Measurements from ENCODE around the gene SLC12A7. TPM values are rescaled to one million over a fixed set of nuclear protein-coding genes. Genes with fewer than 3 reads are reported as not detected.

The SLC12A7 gene
- total RNA-seq, 2 experiments from 2014 or later, result 0.06 TPM; not detected in 1

- Histone ChIP-seq H3K4me2 (ENCODE audit: low read length) (no peak overlapping the region), H3K9me3 (ENCODE audit: low read length) (no peaks in the 10 kb centered on the region), H3K27ac (ENCODE audit: low read depth, low read length, poor library complexity, severe bottlenecking) (no peak overlapping the region), H3K9me2 (ENCODE audit: insufficient read depth, low read length) (no peaks in the 10 kb centered on the region), H3K79me2 (ENCODE audit: insufficient read depth, low read depth, low read length) (no peaks in the 10 kb centered on the region), H3K4me3 (ENCODE audit: low read depth, low read length, poor library complexity, severe bottlenecking) (no peak overlapping the region), H4K20me1 (ENCODE audit: insufficient read depth, low read length) (no peaks in the 10 kb centered on the region), H2AFZ (ENCODE audit: low read length) (no peak overlapping the region), H3K36me3 (ENCODE audit: insufficient read depth, low read length) (no peaks in the 10 kb centered on the region), H3K4me1 (ENCODE audit: insufficient read depth, low read length, poor library complexity, severe bottlenecking) (peaks cover 15% of the 10 kb centered on the region)
- intact Hi-C loops (cut with micrococcal nuclease; ENCODE audit: unreplicated experiment), result loop anchor here (1.0 kb wide), 3 partner anchors 26 to 88 kb away; no protein-coding TSS in a partner anchor
- CTCF ChIA-PET (ENCODE audit: unreplicated experiment), result interaction anchor here (0.8 kb wide), 1 partner anchor 27 kb away, joined by 4 read pairs; no protein-coding TSS in a partner anchor
- TF ChIP-seq CTCF (conservative IDR thresholded peaks at IDR 0.05; ENCODE audit: low read length) (no peak), EZH2phosphoT487 (IDR thresholded peaks at IDR 0.05; ENCODE audit: borderline replicate concordance, low read depth, low read length) (no peak)
- POLR2A ChIA-PET, result interaction anchor here (0.7 to 0.8 kb wide), 2 partner anchors 17 to 35 kb away, joined by 3 read pairs; no protein-coding TSS in a partner anchor
- BruUV-seq (replicated peaks), result no TSS peak
- DNase-seq (ENCODE audit: low spot score), result no peak
Observed at GRCh38 chr5:1140818-1141189, 28.9 kb upstream of the SLC12A7 start.

- no peak overlapping the region for H3K27ac ChIP-seq (ENCODE audit: low read depth, low read length, poor library complexity, severe bottlenecking)
- H3K4me1 ChIP-seq (ENCODE audit: insufficient read depth, low read length, poor library complexity, severe bottlenecking), result peaks cover 20% of the 10 kb centered on the region
- TF ChIP-seq EZH2phosphoT487 (IDR thresholded peaks at IDR 0.05; ENCODE audit: borderline replicate concordance, low read depth, low read length) (no peak), CTCF (conservative IDR thresholded peaks at IDR 0.05; ENCODE audit: low read length) (peak; percentile 92)
- no peaks in the 10 kb centered on the region for H3K9me3 ChIP-seq (ENCODE audit: low read length)
- ChIA-PET CTCF (ENCODE audit: unreplicated experiment) (interaction anchor here (0.8 kb wide), 1 partner anchor 28 kb away, joined by 4 read pairs; no protein-coding TSS in a partner anchor), POLR2A (interaction anchor here (0.7 kb wide), 1 partner anchor 35 kb away, joined by 3 read pairs; no protein-coding TSS in a partner anchor)
- no peak overlapping the region for H2AFZ ChIP-seq (ENCODE audit: low read length)
- H3K4me2 ChIP-seq (ENCODE audit: low read length), result peak overlapping the region; percentile 36; the same call in 1 of the 2 replicates
- no peaks in the 10 kb centered on the region for H3K36me3 ChIP-seq (ENCODE audit: insufficient read depth, low read length)
- H3K4me3 ChIP-seq (ENCODE audit: low read depth, low read length, poor library complexity, severe bottlenecking), result no peak overlapping the region
- no peaks in the 10 kb centered on the region for H3K9me2 ChIP-seq (ENCODE audit: insufficient read depth, low read length)
- peak; percentile 90 for DNase-seq (ENCODE audit: low spot score)
- intact Hi-C loops (cut with micrococcal nuclease; ENCODE audit: unreplicated experiment), result loop anchor here (1.0 kb wide), 3 partner anchors 27 to 87 kb away; no protein-coding TSS in a partner anchor
- H3K79me2 ChIP-seq (ENCODE audit: insufficient read depth, low read depth, low read length), result no peaks in the 10 kb centered on the region
- no peaks in the 10 kb centered on the region for H4K20me1 ChIP-seq (ENCODE audit: insufficient read depth, low read length)
- no TSS peak for BruUV-seq (replicated peaks)
Observed at GRCh38 chr5:1140171-1140817, 28.4 kb upstream of the SLC12A7 start.
